Right lobe of liver (tissue), 4 donors: ENCODE measurements around the gene HNRNPA3.

Experiments used
- CTCF ChIP-seq, 4 donors: fragments of 200-600 bp in 3 of 4; fragments of 450-650 bp in 1 of 4; IDR thresholded peaks; one replicate each; pipeline versions ENCODE4 v1.5.1 to v1.8.0; 2016 to 2022; ENCODE audit warnings: antibody characterized with exemption in 4 of 4, mild to moderate bottlenecking in 2 of 4
- POLR2A ChIP-seq: fragments of 450-650 bp; IDR thresholded peaks from one replicate; pipeline ENCODE4 v1.6.1; 2017; ENCODE audit warnings: antibody characterized with exemption, mild to moderate bottlenecking
- donor health status: DM: no; HTN: no; CAD: no.
- donor health status: DM: no; HTN: no; CAD: no.
- donor health status: DM: no; HTN: yes; CAD: no.

- TF ChIP-seq CTCF (IDR thresholded peaks at IDR 0.05) (peak in 2 of 4 donors; percentile 20 to 35), POLR2A (no peak)
Measured at GRCh38 chr2:177254433-177255226, 42.0 kb downstream of the HNRNPA3 start.
